Stimulated activated CD4-positive, alpha-beta T cell treated with anti-CD3 and anti-CD28 coated beads, Interleukin-1b, Interleukin-23, amount 100 ng/mL, for 24 hours (primary cell): ENCODE results near the gene BTG1.

Experiments
- DNase-seq, 4 experiments: peaks; one replicate each; pipeline ENCODE4 v3.0.0-alpha.2; 2020; ENCODE audit warnings: low read depth in 4 of 4, low spot score in 1 of 4

The BTG1 gene

DNA sequence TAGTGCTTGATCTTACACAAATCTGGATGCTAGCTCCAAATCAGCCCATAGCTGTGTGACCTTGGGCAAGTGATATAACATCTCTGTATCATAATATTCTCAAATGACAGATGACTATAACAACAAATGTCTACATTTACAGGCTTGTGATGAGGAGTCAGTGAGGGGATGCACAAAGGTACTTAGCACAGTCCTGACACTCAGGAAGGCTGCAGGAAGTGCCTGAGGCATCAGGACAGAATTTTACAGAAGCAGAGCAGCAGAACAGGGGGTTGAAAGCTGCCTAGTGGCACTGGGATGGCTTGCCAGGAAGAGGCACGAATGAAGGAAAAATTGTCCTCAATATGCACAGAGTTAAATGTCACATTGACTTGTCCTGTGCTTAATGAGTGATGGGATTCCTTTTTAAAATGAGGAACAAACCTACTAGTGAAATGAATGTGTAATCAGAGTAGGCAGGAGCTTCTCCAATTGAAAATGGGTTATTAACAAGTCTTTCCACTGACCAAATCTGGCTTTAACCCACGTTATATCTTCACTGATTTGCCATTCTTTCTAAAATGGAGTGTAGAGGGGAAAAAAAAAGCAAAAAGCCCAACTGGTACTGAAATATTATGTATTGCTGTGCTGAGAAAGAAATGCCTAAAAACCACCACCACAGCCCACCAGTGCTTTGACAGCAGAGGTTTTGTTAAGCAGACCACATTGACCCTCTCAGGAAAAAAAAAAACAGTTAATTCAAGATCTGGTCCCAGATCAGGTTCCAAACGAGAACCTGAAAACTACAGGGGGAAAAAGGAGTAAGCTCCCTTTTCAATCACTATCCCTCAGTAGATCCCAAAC, 11.6 kb downstream of the BTG1 start:
- no peak for DNase-seq

DNA sequence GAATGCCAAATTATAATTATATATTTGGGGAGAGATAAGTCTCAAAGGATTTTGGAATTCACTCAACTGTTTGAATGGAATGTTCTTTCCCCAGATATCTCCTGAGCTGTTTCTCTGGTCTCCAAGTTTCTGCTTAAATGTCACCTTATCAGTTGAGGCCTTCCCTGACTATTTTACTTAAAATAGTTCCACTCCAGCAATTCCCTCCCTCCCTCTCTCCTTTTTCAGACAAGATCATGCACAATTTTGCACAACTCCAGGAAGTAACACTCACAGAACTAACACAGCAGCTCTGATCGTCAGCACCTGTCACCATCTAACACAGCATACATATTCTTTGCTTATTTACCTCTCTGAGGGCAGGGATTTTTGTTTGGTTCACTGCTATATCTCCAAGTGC, 12.5 kb downstream of the BTG1 start:
- DNase-seq = no peak

DNA sequence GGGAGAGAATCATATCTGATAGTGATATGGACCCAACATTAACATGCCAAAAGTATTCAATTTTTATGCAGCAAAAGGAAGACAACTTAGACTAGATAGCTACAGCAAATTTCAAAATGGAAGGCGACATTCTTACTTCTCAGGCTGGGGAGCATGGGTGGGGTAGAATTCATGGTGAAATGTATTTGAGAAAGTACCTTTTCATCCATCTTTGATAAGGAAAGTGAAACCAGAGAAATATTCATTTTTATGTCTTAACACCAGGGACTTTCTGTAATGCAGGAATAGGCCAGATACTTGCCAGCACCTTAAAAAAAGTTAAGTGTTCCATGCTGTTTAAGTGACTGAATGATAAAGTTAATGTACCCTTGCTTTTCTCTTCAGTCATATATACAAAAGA, 13.4 kb downstream of the BTG1 start:
- DNase-seq = no peak

DNA sequence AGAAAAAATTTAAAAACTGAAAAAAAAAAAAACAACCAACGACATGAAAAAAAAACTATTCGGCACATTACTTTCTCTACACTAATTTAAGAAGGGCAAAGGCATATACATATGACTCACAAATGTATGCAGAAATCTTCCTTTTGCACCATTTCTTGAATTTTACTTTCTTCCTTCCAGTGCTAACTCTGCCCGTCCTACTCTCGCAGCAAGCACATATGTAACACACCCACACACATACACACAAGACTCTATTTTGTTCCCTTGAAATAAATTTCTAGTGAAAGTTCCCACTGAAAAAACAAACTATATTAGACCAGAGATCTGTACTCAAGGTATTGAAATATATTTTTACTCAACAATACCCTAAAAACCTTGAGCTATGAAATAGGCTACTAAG, 14.6 kb downstream of the BTG1 start:
- no peak for DNase-seq

DNA sequence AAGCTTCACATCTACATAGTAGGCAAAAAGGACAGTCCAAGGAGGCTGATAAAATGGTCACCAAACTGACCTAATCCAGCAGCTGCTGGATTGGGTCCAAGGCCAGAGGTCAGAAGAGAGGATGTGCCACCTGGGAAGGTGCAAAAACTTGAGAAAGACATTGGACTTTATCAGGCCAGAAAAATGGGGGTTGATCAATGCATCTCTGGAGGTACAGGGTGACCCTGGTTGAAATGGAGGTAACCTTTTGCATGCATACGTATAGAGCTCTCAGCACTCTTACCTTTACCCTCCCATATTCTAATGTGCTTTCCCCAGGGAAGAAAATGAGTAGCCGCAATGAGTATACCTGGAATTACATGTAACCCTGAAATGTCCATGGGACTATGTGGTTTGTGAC, 16.0 kb downstream of the BTG1 start:
- DNase-seq = no peak

DNA sequence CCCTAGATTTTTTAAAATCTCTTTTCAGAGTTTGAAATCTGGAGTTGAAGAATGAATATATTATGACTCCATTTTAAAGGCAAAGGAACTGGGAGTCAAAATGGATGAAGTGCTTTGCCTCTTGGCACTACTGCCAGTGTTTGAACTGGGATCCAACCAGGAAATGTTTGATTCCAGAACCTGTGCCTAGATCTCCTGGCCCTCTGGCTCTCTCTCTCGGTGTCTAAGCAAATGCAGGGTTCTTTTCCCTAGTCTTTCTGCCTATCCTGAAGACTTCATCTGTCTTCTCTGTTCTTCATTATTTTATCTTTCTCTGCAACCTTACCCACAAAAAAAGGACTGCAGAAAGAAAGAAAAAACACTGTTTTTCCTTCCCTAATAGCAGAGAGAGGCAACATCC, 17.0 kb downstream of the BTG1 start:
- DNase-seq = no peak

DNA sequence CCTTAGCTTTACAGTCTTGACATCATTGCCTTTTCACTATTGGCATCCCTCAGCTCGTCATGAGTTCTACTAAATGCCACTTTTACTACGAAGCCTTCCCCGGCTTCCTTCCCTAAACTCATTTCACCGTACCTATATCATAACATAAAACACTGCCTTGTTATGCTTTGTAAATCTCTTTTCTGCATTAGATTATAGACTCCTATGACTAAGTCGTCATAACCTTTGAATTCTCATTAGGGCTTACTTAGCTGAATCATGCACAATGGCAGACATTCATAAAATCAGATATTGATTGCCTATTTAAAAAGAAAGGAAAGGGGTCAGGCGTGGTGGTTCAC, 21.0 kb downstream of the BTG1 start:
- DNase-seq = no peak

DNA sequence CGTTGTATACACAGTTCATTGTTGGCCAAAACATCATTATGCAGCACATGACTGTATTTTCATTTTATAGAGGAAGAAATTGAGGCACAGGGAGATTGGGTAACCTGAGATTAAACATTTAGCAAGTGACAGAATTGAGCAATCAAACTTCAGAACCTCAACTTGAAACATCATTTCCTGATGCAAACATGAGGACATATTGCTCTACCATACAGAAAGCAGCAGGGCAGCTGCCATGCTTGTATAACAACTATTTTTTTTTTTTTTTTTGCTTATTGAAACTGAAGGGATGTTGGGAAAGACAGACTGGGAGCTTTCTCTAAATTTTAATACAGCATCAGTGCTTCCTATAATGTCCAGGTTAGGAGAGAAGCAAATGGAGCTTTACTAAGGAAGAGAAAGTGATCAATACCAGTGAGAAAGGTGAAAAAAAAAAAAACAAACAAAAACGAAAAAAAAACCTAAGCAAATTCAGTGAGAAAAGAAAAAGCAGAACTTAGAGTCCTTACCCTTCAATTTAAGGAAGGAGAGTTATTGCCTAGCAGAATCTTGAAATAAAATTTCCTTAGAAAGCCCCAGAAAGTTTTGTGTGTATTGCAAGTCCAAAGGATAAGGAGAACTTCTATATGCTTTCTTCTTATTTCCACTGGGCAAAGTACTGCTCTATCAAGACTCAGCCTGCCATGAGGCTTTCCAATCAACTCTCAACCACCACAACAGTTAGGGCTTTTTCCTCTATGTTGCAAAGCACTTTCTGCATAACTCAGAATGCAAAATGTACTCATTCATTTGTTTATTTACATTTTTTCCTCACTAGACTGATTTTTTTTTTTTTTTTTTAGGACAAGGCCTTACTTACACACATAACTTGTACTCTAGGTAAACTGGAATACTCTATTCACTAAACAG, 21.6 kb downstream of the BTG1 start:
- no peak for DNase-seq

DNA sequence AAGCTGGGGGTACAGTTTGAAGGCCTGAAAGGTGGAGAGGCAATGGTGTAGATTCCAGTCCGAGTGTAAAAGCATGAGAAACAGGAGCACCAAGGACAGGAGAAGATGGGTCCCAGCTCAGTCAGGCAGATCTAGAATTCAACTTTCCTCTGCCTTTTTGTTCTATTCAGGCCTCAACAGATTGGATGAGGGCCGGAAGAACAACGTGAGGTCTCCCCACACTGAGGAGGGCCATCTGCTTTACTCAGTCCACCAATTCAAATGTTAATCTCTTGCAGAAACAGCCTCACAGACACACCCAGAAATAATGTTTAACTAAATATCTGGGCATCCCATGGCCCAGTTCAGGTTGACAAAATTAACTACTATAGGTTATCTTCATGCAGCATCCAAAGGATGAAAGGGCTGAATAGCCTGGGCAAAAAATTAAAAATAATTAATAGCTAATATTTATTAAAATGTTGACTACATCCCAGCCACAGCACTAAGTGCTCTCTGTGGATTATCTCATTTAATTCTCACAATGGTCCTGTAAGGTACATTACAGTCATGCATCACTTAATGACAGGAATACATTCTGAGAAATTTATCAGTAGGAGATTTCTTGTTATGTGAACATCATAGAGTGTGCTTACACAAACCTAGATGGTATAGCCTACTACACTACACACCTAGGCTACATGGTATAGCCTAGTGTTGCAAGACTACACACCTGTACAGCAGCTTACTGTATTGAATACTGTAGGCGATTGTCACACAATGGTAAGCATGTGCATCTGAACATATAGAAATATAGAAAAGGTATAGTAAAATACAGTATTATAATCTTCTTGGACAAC, 22.5 kb downstream of the BTG1 start:
- no peak for DNase-seq

DNA sequence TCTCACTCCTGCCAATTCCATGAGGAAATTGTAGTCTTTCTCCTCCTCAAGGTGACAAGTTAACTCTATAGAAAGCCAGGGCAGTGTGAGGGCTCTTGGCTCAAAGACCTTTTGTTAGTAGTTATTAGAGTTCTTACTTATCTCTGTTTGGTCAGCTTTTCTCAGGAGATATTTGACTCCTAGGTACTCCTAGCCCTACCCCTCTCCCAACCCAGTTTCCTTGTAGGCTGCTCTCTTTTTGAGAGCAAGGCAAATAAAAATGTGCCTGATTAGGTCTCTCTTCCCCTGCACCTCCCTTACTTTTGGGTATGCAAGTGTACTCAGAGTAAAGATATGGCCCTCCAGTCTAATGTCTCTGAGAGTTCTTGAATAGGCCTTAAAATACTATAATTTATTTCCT, 23.8 kb downstream of the BTG1 start:
- no peak for DNase-seq

DNA sequence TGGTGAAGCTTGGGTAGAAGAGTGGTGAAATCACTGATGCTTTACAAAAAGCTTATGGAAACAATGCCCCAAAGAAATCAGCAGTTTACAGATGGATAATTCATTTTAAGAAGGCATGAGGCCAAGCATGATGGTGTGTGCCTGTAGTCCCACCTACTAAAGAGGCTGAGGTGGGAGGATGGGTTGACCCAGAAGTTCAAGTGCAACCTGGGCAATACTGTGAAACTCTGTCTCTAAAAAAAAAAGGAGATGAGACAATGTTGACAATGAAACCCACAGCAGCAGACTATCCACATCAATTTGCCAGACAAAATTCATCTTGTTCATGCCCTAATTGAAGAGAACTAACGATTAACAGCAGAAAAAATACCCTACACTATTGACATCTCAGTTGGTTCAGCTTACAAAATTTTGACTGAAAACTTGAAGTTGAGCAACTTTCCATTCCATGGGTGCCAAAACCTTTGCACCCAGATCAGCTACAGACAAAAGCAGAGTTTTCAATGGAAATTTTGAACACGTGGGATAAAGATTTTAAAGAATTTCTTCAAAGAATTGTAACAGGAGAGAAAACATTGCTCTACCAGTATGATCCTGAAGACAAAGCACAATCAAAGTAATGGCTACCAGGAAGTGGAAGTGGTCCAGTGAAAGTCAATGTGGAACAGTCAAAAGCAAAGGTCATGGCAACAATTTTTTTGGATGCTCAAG, 26.7 kb downstream of the BTG1 start:
- DNase-seq = no peak

DNA sequence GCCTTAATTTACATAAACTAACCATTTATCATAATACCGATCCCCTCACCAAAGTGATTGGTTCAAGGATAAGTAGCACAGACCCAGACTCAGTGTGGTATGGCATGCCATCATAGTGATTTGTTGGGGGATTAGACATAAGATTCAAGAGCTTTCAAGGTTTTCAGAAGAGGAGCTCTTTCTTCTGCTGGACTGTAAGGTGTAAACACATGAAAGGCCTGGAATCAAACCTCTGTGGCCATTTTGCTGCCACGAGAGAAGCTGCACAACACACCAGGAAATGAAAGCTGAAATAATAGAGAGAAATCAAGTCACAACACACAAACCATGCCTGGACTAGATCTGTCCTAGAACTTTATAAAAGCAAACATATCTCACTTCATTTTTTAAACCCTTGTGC, 30.8 kb downstream of the BTG1 start:
- no peak for DNase-seq

DNA sequence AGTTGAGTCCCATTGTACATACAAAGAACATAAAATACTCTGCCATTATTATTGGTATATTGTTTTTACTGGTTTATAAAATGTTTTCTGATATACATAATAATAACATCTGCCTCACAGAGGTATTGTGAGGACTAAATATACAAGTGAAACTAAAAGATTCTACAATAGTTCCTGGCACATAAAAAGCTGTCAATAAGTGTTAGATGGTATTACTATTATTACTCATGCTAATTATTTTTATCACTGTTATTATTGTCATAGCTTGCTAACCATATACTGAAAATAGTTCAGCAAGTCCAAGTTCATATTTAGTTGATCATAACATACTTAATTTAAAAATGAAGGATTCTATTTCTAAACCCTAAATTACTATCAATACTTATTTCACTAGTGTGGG, 34.4 kb downstream of the BTG1 start:
- no peak for DNase-seq

DNA sequence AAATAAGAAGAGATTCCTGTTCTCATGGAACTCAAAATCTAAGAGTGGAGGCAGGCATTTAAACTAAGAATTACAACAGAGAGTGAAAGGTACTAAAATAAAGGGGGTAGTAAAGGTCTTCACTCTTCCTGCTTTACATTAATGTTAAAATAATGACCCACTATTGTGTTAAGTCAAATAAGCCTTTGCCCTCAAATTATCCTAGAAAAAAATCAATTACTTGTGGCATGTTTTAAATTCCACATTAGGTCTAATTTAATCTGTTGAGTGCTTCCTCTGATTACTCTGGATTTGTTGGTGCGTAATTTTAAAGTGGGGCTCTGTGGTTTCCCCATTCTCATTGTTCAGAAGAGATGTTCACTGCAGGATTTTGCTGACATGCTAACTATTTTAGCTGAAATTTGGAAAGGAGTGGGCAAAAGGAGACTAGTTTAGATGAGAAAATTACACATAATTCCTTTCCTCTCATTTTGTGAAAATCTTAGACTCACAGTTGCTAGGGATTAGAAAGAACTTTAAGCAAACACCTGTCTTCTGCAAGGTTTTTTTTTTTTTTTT, 35.5 kb downstream of the BTG1 start:
- DNase-seq = no peak

DNA sequence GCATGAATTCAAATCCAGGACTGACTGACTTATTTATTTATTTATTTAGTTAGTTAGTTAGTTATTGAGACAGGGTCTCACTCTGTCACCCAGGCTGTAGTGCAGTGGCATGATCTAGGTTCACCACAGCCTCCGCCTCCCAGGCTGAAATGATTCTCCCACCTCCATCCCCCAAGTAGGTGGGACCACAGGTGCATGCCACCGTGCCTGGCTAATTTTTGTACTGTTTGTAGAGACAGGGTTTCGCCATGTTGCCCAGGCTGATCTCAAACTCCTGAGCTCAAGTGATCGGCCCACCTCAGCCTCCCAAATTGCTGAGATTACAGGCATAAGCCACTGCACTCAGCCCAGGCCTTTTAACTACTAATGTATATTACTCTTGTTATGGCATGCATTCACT, 36.0 kb downstream of the BTG1 start:
- no peak for DNase-seq

DNA sequence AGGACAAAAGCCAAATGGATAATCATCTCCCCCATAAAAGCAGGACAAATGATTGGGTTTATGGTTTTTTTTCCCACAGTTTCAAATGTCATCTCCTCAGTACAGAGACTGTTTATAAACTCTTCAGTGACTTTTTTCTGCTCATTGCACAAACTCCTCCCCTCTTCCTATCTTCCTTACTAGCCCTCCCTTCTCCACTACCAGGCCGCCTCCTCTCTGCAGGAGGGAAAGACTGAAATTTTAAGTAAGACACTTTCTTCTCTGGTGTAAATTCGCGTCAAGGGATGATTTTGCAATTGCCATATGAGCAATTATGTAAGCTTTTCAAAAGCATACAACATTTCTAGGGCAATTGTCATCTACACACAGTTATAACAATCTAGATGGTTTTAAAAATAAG, 37.0 kb downstream of the BTG1 start:
- no peak for DNase-seq

DNA sequence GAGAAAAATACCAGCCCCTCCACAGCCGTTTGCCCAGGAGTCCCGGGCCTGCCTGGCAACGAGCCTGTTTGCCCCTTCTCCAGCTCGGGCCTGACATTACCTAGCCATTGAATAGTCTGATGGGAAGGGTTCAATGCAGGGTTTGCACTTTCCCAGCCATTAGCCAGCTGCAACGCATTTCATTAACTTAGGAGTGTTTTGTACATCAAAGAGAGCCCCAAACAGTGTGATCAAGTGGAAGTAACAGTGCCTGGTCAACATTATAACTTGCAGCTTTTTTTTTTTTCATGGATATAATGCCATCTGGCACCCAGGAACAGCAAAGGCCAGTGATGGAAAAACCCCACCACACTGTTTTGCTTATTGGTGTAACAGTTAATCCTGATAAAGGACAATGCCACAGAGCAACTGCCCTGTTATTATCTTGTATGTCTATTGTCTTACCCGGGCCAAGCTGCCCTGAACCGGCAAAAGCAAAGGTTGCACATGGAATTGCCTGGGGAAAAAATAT, 38.0 kb downstream of the BTG1 start:
- DNase-seq = no peak

DNA sequence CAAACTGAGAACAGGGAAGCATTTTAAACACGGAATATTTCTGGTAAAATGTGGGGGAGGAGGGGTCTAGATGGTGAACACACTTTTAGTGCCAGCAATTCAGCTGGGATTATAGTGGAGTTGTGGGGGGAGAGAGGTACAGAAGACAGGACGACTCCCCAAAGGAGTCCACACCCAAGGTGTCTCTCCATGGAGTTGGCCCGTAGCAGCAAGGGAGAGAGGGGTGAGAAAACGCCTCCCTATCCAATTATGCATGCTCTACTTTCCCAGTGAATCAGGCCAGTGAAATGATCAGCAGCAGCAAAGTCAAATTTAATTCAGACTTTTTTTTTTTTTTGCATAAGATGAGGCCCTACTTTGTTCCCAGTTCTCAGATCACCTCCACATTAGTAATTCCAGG, 38.6 kb downstream of the BTG1 start:
- DNase-seq = no peak

DNA sequence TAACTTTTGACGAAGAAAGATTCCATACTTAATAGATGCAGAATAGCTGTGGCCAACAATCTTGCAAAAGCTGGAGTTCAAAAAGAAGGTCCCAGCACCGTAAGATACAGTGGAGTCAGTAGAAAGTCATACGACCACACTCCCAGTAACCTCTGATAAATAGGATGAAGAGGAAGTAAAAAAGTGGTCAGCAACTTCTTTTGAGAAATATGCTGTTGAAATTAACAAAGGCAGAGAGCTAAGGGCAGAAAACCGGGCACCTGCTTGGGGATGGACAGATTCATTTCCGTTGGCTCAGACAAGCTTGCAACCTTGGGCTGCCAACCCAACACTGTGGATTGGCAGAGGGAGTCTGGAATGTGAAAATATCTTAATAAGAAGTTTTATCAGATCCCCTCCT, 40.0 kb downstream of the BTG1 start:
- no peak for DNase-seq

DNA sequence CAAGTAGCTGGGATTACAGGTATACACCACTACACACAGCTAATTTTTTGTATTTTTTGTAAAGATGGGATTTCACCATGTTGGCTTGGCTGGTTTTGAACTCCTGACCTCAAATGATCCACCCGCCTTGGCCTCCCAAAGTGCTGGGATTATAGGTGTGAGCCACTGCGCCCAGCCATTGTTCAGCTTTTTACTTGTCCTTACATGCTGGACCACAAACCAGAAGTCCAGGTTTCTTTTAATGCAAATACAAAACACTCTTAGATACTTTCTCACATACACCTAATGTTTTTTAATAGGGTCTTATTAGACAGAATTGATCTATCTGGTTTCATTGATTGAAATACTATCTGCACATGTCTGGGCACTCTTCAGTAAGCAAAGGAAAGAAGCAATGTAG, 40.5 kb downstream of the BTG1 start:
- DNase-seq = no peak

DNA sequence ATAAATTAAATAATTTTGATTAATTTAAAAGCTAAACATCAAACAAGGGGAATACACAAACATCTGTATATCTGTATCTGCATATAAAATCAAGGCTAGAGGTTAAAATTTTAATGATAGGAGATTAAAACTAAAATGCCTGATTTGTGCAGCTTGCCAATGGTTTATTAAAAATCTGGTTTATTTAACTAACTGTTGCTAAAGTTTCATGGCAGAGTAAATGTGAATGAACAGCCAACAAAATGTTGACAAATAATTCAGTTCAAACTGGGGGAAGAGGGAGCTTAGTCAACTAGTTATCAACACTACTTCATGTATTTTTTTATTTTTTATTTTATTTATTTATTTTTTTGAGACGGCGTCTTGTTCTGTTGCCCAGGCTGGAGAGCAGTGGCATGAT, 43.0 kb downstream of the BTG1 start:
- no peak for DNase-seq
